ENCODE data around the gene MXRA8. TPM values are rescaled to one million over a fixed set of nuclear protein-coding genes. Genes with fewer than 3 reads are reported as not detected.

MXRA8 gene
- total and polyA plus RNA-seq, 8 donors = 78.3 to 151 (median 136) TPM

- intact Hi-C loops (cut with DNase I) = no loop called here
- TF ChIP-seq, protein P1, sequence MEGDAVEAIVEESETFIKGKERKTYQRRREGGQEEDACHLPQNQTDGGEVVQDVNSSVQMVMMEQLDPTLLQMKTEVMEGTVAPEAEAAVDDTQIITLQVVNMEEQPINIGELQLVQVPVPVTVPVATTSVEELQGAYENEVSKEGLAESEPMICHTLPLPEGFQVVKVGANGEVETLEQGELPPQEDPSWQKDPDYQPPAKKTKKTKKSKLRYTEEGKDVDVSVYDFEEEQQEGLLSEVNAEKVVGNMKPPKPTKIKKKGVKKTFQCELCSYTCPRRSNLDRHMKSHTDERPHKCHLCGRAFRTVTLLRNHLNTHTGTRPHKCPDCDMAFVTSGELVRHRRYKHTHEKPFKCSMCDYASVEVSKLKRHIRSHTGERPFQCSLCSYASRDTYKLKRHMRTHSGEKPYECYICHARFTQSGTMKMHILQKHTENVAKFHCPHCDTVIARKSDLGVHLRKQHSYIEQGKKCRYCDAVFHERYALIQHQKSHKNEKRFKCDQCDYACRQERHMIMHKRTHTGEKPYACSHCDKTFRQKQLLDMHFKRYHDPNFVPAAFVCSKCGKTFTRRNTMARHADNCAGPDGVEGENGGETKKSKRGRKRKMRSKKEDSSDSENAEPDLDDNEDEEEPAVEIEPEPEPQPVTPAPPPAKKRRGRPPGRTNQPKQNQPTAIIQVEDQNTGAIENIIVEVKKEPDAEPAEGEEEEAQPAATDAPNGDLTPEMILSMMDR (IDR thresholded peaks at IDR 0.05) = no peak
- no peak overlapping the region for H3K4me3 ChIP-seq
- ATAC-seq (no peak), DNase-seq (no peak)
- H3K27me3 ChIP-seq = no peaks in the 10 kb centered on the region
- H3K36me3 ChIP-seq = peaks cover 0 to 4% of the 10 kb centered on the region in 2 donors
- no peaks in the 10 kb centered on the region for H3K9me3 ChIP-seq
- no peak overlapping the region for H3K27ac ChIP-seq
- peaks cover 28 to 37% of the 10 kb centered on the region in 2 donors for H3K4me1 ChIP-seq
Observed at GRCh38 chr1:1303736-1304135, 54.6 kb downstream of the MXRA8 start.

DNA sequence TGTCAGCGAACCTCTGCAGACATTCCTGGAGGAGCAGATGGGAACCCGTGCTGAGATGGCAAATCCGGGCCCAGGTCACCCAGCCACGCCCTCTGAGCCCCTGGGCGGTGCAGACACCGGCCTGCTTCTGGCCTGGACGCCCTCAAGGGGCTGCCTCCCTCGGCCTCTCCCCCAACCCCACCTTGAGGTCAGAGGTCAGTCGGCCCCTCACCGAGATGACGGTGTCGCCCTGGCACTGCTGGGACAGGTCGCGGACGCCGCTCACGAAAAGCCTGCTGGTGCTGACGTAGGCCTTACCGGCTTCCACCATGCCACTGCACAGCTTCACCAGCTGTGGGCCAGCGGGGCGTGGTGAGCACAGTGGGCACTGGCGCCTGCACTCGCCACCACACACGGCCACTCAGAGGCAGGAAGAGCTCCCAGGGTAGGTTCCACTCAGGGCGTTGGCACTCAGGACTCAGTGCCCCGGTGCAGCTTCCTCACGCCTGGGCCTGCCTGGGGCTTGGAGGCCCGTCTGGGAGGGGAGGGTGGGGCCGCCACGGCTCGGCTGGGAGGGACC, 55.3 kb downstream of the MXRA8 start:
- Histone ChIP-seq H3K36me3 (peaks cover 0 to 8% of the 10 kb centered on the region in 2 donors), H3K9me3 (no peaks in the 10 kb centered on the region), H3K27me3 (no peaks in the 10 kb centered on the region), H3K4me1 (peaks cover 28 to 36% of the 10 kb centered on the region in 2 donors), H3K27ac (no peak overlapping the region), H3K4me3 (no peak overlapping the region)
- TF ChIP-seq, protein P1 (IDR thresholded peaks at IDR 0.05) = no peak
- no peak for DNase-seq
- intact Hi-C loops (cut with DNase I) = no loop called here
- ATAC-seq = no peak

Small RNA genes within 50 kb of the gene (microRNA-seq; reads per million reads assigned to microRNA genes)
- 0.41 to 0.50 reads per million in 2 donors for gene MIR6727
- gene MIR6808 = 0.14 to 0.34 reads per million in 2 donors

Other genes starting within 250 kb of the MXRA8 start
- gene C1orf159, start 242.5 kb downstream of the MXRA8 start, total RNA-seq = 10 to 100 TPM in 1 of 2 donors, 1 to 10 TPM in 1; 8.0 to 14.0 TPM
- 10 to 100 TPM in 3 of 6 donors, 1 to 10 TPM in 3; 7.7 to 16.0 (median 10.1) TPM for gene C1orf159, start 242.5 kb downstream of the MXRA8 start, polyA plus RNA-seq (ENCODE audit: insufficient read length in 6 of 6)
- gene TTLL10, start 184.7 kb downstream of the MXRA8 start, total RNA-seq = 1 to 10 TPM in 1 of 2 donors, under 1 TPM in 1; 0.17 to 4.6 TPM
- gene TTLL10, start 184.7 kb downstream of the MXRA8 start, polyA plus RNA-seq (ENCODE audit: insufficient read length in 6 of 6) = 1 to 10 TPM in 5 of 6 donors, under 1 TPM in 1; 0.63 to 3.0 (median 1.7) TPM
- gene TNFRSF18, start 152.0 kb downstream of the MXRA8 start, total RNA-seq = 1 to 10 TPM; 1.1 to 1.3 TPM
- gene TNFRSF18, start 152.0 kb downstream of the MXRA8 start, polyA plus RNA-seq (ENCODE audit: insufficient read length in 6 of 6) = under 1 TPM; 0.38 to 0.73 (median 0.51) TPM
- gene TNFRSF4, start 144.4 kb downstream of the MXRA8 start, total RNA-seq = 1 to 10 TPM; 2.8 to 3.5 TPM
- gene TNFRSF4, start 144.4 kb downstream of the MXRA8 start, polyA plus RNA-seq (ENCODE audit: insufficient read length in 6 of 6) = 1 to 10 TPM; 2.0 to 4.5 (median 2.9) TPM
- 100 to 1,000 TPM; 152 to 166 TPM for gene SDF4, start 126.6 kb downstream of the MXRA8 start, total RNA-seq
- 100 to 1,000 TPM in 2 of 6 donors, 10 to 100 TPM in 4; 86.7 to 124 (median 97.5) TPM for gene SDF4, start 126.6 kb downstream of the MXRA8 start, polyA plus RNA-seq (ENCODE audit: insufficient read length in 6 of 6)
- 10 to 100 TPM; 12.6 to 25.2 TPM for gene B3GALT6, start 126.3 kb downstream of the MXRA8 start, total RNA-seq
- gene B3GALT6, start 126.3 kb downstream of the MXRA8 start, polyA plus RNA-seq (ENCODE audit: insufficient read length in 6 of 6) = 10 to 100 TPM; 13.2 to 21.4 (median 17.8) TPM
- 1 to 10 TPM; 1.2 to 2.2 TPM for gene C1QTNF12, start 111.8 kb downstream of the MXRA8 start, total RNA-seq
- gene C1QTNF12, start 111.8 kb downstream of the MXRA8 start, polyA plus RNA-seq (ENCODE audit: insufficient read length in 6 of 6) = 1 to 10 TPM in 2 of 6 donors, under 1 TPM in 4; 0.52 to 1.4 (median 0.78) TPM
- 10 to 100 TPM; 42.8 to 53.1 TPM for gene UBE2J2, start 84.7 kb downstream of the MXRA8 start, total RNA-seq
- 10 to 100 TPM; 45.1 to 68.6 (median 52.1) TPM for gene UBE2J2, start 84.7 kb downstream of the MXRA8 start, polyA plus RNA-seq (ENCODE audit: insufficient read length in 6 of 6)
- gene SCNN1D, start 78.1 kb downstream of the MXRA8 start, total RNA-seq = 1 to 10 TPM; 2.1 to 4.3 TPM
- 10 to 100 TPM in 3 of 6 donors, 1 to 10 TPM in 3; 5.9 to 13.1 (median 9.4) TPM for gene SCNN1D, start 78.1 kb downstream of the MXRA8 start, polyA plus RNA-seq (ENCODE audit: insufficient read length in 6 of 6)
- 10 to 100 TPM; 56.4 to 60.2 TPM for gene ACAP3, start 50.6 kb downstream of the MXRA8 start, total RNA-seq
- gene ACAP3, start 50.6 kb downstream of the MXRA8 start, polyA plus RNA-seq (ENCODE audit: insufficient read length in 6 of 6) = 10 to 100 TPM; 30.8 to 73.6 (median 41.1) TPM
- gene PUSL1, start 50.0 kb downstream of the MXRA8 start, total RNA-seq = 10 to 100 TPM; 17.4 to 18.3 TPM
- gene PUSL1, start 50.0 kb downstream of the MXRA8 start, polyA plus RNA-seq (ENCODE audit: insufficient read length in 6 of 6) = 10 to 100 TPM in 1 of 6 donors, 1 to 10 TPM in 5; 4.3 to 10.9 (median 7.8) TPM
- gene INTS11, start 33.9 kb downstream of the MXRA8 start, total RNA-seq = 10 to 100 TPM; 67.0 to 90.4 TPM
- gene INTS11, start 33.9 kb downstream of the MXRA8 start, polyA plus RNA-seq (ENCODE audit: insufficient read length in 6 of 6) = 100 to 1,000 TPM; 106 to 166 (median 127) TPM
- 10 to 100 TPM; 24.5 to 25.2 TPM for gene CPTP, start 33.8 kb downstream of the MXRA8 start, total RNA-seq
- gene CPTP, start 33.8 kb downstream of the MXRA8 start, polyA plus RNA-seq (ENCODE audit: insufficient read length in 6 of 6) = 10 to 100 TPM; 10.6 to 17.6 (median 13.5) TPM
- gene TAS1R3, start 27.3 kb downstream of the MXRA8 start, total RNA-seq = under 1 TPM; 0.20 to 0.37 TPM
- gene TAS1R3, start 27.3 kb downstream of the MXRA8 start, polyA plus RNA-seq (ENCODE audit: insufficient read length in 6 of 6) = under 1 TPM; 0.23 to 0.75 (median 0.41) TPM
- 10 to 100 TPM; 67.4 to 81.2 TPM for gene DVL1, start 9.1 kb downstream of the MXRA8 start, total RNA-seq
- gene DVL1, start 9.1 kb downstream of the MXRA8 start, polyA plus RNA-seq (ENCODE audit: insufficient read length in 6 of 6) = 10 to 100 TPM; 20.6 to 41.4 (median 28.5) TPM
- gene AURKAIP1, start 16.7 kb upstream of the MXRA8 start, total RNA-seq = 100 to 1,000 TPM in 1 of 2 donors, 10 to 100 TPM in 1; 99.3 to 127 TPM
- gene AURKAIP1, start 16.7 kb upstream of the MXRA8 start, polyA plus RNA-seq (ENCODE audit: insufficient read length in 6 of 6) = 10 to 100 TPM; 36.9 to 64.0 (median 48.2) TPM
- 100 to 1,000 TPM; 142 to 161 TPM for gene CCNL2, start 40.8 kb upstream of the MXRA8 start, total RNA-seq
- 100 to 1,000 TPM; 250 to 405 (median 339) TPM for gene CCNL2, start 40.8 kb upstream of the MXRA8 start, polyA plus RNA-seq (ENCODE audit: insufficient read length in 6 of 6)
- 100 to 1,000 TPM in 1 of 2 donors, 10 to 100 TPM in 1; 69.5 to 103 TPM for gene MRPL20, start 48.7 kb upstream of the MXRA8 start, total RNA-seq
- 100 to 1,000 TPM in 3 of 6 donors, 10 to 100 TPM in 3; 90.8 to 145 (median 99.8) TPM for gene MRPL20, start 48.7 kb upstream of the MXRA8 start, polyA plus RNA-seq (ENCODE audit: insufficient read length in 6 of 6)
- gene ANKRD65, start 62.7 kb upstream of the MXRA8 start, total RNA-seq = 10 to 100 TPM; 18.4 to 35.2 TPM
- gene ANKRD65, start 62.7 kb upstream of the MXRA8 start, polyA plus RNA-seq (ENCODE audit: insufficient read length in 6 of 6) = 10 to 100 TPM; 25.7 to 41.6 (median 31.7) TPM
- 100 to 1,000 TPM; 113 to 147 TPM for gene VWA1, start 77.1 kb upstream of the MXRA8 start, total RNA-seq
- gene VWA1, start 77.1 kb upstream of the MXRA8 start, polyA plus RNA-seq (ENCODE audit: insufficient read length in 6 of 6) = 100 to 1,000 TPM in 1 of 6 donors, 10 to 100 TPM in 5; 50.0 to 104 (median 60.9) TPM
- 10 to 100 TPM in 1 of 2 donors, 1 to 10 TPM in 1; 9.9 to 14.9 TPM for gene ATAD3C, start 91.1 kb upstream of the MXRA8 start, total RNA-seq
- 1 to 10 TPM in 5 of 6 donors, under 1 TPM in 1; 0.88 to 4.5 (median 3.1) TPM for gene ATAD3C, start 91.1 kb upstream of the MXRA8 start, polyA plus RNA-seq (ENCODE audit: insufficient read length in 6 of 6)
- gene ATAD3B, start 113.2 kb upstream of the MXRA8 start, total RNA-seq = 10 to 100 TPM; 19.4 to 30.7 TPM
- gene ATAD3B, start 113.2 kb upstream of the MXRA8 start, polyA plus RNA-seq (ENCODE audit: insufficient read length in 6 of 6) = 10 to 100 TPM; 14.5 to 24.1 (median 18.3) TPM
- gene ATAD3A, start 153.6 kb upstream of the MXRA8 start, total RNA-seq = 10 to 100 TPM; 27.1 to 37.8 TPM
- 10 to 100 TPM; 12.1 to 27.8 (median 17.7) TPM for gene ATAD3A, start 153.6 kb upstream of the MXRA8 start, polyA plus RNA-seq (ENCODE audit: insufficient read length in 6 of 6)
- gene TMEM240, start 182.1 kb upstream of the MXRA8 start, total RNA-seq = 1 to 10 TPM; 2.6 to 3.5 TPM
- gene TMEM240, start 182.1 kb upstream of the MXRA8 start, polyA plus RNA-seq (ENCODE audit: insufficient read length in 6 of 6) = 1 to 10 TPM; 3.7 to 6.9 (median 4.6) TPM
- 100 to 1,000 TPM; 120 to 141 TPM for gene SSU72, start 216.3 kb upstream of the MXRA8 start, total RNA-seq
- gene SSU72, start 216.3 kb upstream of the MXRA8 start, polyA plus RNA-seq (ENCODE audit: insufficient read length in 6 of 6) = 10 to 100 TPM; 65.2 to 87.9 (median 69.2) TPM
- gene FNDC10, start 241.6 kb upstream of the MXRA8 start, total RNA-seq = 10 to 100 TPM in 1 of 2 donors, 1 to 10 TPM in 1; 7.7 to 12.2 TPM
- gene FNDC10, start 241.6 kb upstream of the MXRA8 start, polyA plus RNA-seq (ENCODE audit: insufficient read length in 6 of 6) = 1 to 10 TPM; 1.2 to 2.9 (median 2.1) TPM